ENCODE measurements around the gene MOV10L1.

- TF ChIP-seq CTCF (IDR thresholded peaks at IDR 0.05 in 8 of 11, conservative IDR thresholded peaks at IDR 0.05 in 3 of 11) (no peak), POLR2A (IDR thresholded peaks at IDR 0.05) (no peak), POLR2AphosphoS5 (IDR thresholded peaks at IDR 0.05) (no peak)
Measured at GRCh38 chr22:50056214-50056972, 33.4 kb upstream of the MOV10L1 start.

All from spleen (tissue), 7 donors.